ENCODE measurements around the gene WFIKKN1.

WFIKKN1 gene

GRCh38 chr16:629833-630248 lies 944 bp upstream of the WFIKKN1 start:
- Histone ChIP-seq H4K8ac (ENCODE audit: low read length) (peak overlapping the region; percentile 90), H2BK120ac (ENCODE audit: low read depth, low read length) (peak overlapping the region; percentile 27), H2AFZ (ENCODE audit: low read depth, low read length) (peak overlapping the region; percentile 2), H3K4me2 (ENCODE audit: low read length, poor library complexity, severe bottlenecking) (no peak overlapping the region), H3K4me3 (ENCODE audit: insufficient read depth in 1 of 2, low read depth in 1 of 2, low read length in 2 of 2) (no peak overlapping the region), H2BK5ac (ENCODE audit: low read depth, low read length, poor library complexity, severe bottlenecking) (no peak overlapping the region), H3K27me3 (ENCODE audit: control insufficient read depth in 1 of 2, insufficient read depth in 1 of 2, low read length in 2 of 2) (no peaks in the 10 kb centered on the region), H3K14ac (ENCODE audit: low read length in 2 of 2) (peak overlapping the region in 1 of 2 experiments; percentile 86), H3K36me3 (ENCODE audit: control insufficient read depth in 1 of 2, insufficient read depth in 2 of 2, low read depth in 1 of 2, low read length in 2 of 2) (peaks cover 8 to 72% of the 10 kb centered on the region in 2 experiments), H3K79me1 (replicated peaks; ENCODE audit: low read length, poor library complexity, severe bottlenecking) (peaks cover 14% of the 10 kb centered on the region), H3K9ac (ENCODE audit: low read length) (peak overlapping the region; percentile 38), H3K23ac (ENCODE audit: low read length in 2 of 2) (no peak overlapping the region), H3K18ac (ENCODE audit: low read depth in 1 of 2, low read length in 2 of 2) (peak overlapping the region; percentile 87 to 91), H3K4me1 (ENCODE audit: control insufficient read depth, insufficient read depth, low read depth, low read length) (peaks cover 63% of the 10 kb centered on the region), H3K4ac (ENCODE audit: low read depth in 1 of 2, low read length in 2 of 2) (peak overlapping the region; percentile 53 to 94), H4K91ac (ENCODE audit: low read length) (peak overlapping the region; percentile 95), H2BK12ac (ENCODE audit: low read length in 2 of 2) (peak overlapping the region; percentile 29 to 92), H2BK15ac (ENCODE audit: low read depth, poor library complexity, severe bottlenecking) (peak overlapping the region; percentile 33), H3K9me3 (ENCODE audit: control insufficient read depth, low read length) (no peaks in the 10 kb centered on the region), H3K27ac (ENCODE audit: low read length, poor library complexity, severe bottlenecking) (no peak overlapping the region), H2AK5ac (ENCODE audit: low read length, severe bottlenecking) (peak overlapping the region; percentile 49)
- no peak for DNase-seq
- 22% methylated on average over 11 of the region's 11 CpGs for WGBS

GRCh38 chr16:630249-630814 lies 453 bp upstream of the WFIKKN1 start:
- no peaks in the 10 kb centered on the region for H3K9me3 ChIP-seq (ENCODE audit: control insufficient read depth, low read length)
- H3K79me1 ChIP-seq (replicated peaks; ENCODE audit: low read length, poor library complexity, severe bottlenecking) = peaks cover 14% of the 10 kb centered on the region
- peak overlapping the region in 1 of 2 experiments; percentile 86 for H3K14ac ChIP-seq (ENCODE audit: low read length in 2 of 2)
- peak overlapping the region; percentile 49 for H2AK5ac ChIP-seq (ENCODE audit: low read length, severe bottlenecking)
- H2BK15ac ChIP-seq (ENCODE audit: low read depth, poor library complexity, severe bottlenecking) = peak overlapping the region; percentile 55
- peak overlapping the region; percentile 92 to 96 for H2BK12ac ChIP-seq (ENCODE audit: low read length in 2 of 2)
- no peak overlapping the region for H2BK5ac ChIP-seq (ENCODE audit: low read depth, low read length, poor library complexity, severe bottlenecking)
- DNase-seq = no peak
- H3K4me1 ChIP-seq (ENCODE audit: control insufficient read depth, insufficient read depth, low read depth, low read length) = peaks cover 63% of the 10 kb centered on the region
- peak overlapping the region; percentile 38 for H3K9ac ChIP-seq (ENCODE audit: low read length)
- H4K8ac ChIP-seq (ENCODE audit: low read length) = peak overlapping the region; percentile 90
- peak overlapping the region; percentile 27 for H2BK120ac ChIP-seq (ENCODE audit: low read depth, low read length)
- WGBS = 49% methylated on average over 28 of the region's 29 CpGs
- peak overlapping the region; percentile 84 to 94 for H3K4ac ChIP-seq (ENCODE audit: low read depth in 1 of 2, low read length in 2 of 2)
- H3K4me2 ChIP-seq (ENCODE audit: low read length, poor library complexity, severe bottlenecking) = no peak overlapping the region
- H3K18ac ChIP-seq (ENCODE audit: low read depth in 1 of 2, low read length in 2 of 2) = peak overlapping the region; percentile 76 to 87
- H2AFZ ChIP-seq (ENCODE audit: low read depth, low read length) = peak overlapping the region; percentile 2
- peak overlapping the region in 1 of 2 experiments; percentile 26 for H3K4me3 ChIP-seq (ENCODE audit: insufficient read depth in 1 of 2, low read depth in 1 of 2, low read length in 2 of 2)
- no peaks in the 10 kb centered on the region for H3K27me3 ChIP-seq (ENCODE audit: control insufficient read depth in 1 of 2, insufficient read depth in 1 of 2, low read length in 2 of 2)
- peak overlapping the region; percentile 95 for H4K91ac ChIP-seq (ENCODE audit: low read length)
- H3K27ac ChIP-seq (ENCODE audit: low read length, poor library complexity, severe bottlenecking) = no peak overlapping the region
- H3K23ac ChIP-seq (ENCODE audit: low read length in 2 of 2) = no peak overlapping the region
- H3K36me3 ChIP-seq (ENCODE audit: control insufficient read depth in 1 of 2, insufficient read depth in 2 of 2, low read depth in 1 of 2, low read length in 2 of 2) = peaks cover 8 to 69% of the 10 kb centered on the region in 2 experiments

- Histone ChIP-seq H3K4me3 (ENCODE audit: insufficient read depth in 1 of 2, low read depth in 1 of 2, low read length in 2 of 2) (no peak overlapping the region), H3K79me1 (replicated peaks; ENCODE audit: low read length, poor library complexity, severe bottlenecking) (peaks cover 19% of the 10 kb centered on the region), H3K9ac (ENCODE audit: low read length) (no peak overlapping the region), H3K14ac (ENCODE audit: low read length in 2 of 2) (no peak overlapping the region), H4K91ac (ENCODE audit: low read length) (peak overlapping the region; percentile 73), H3K4me1 (ENCODE audit: control insufficient read depth, insufficient read depth, low read depth, low read length) (peaks cover 58% of the 10 kb centered on the region), H3K4me2 (ENCODE audit: low read length, poor library complexity, severe bottlenecking) (no peak overlapping the region), H3K18ac (ENCODE audit: low read depth in 1 of 2, low read length in 2 of 2) (no peak overlapping the region), H3K27me3 (ENCODE audit: control insufficient read depth in 1 of 2, insufficient read depth in 1 of 2, low read length in 2 of 2) (no peaks in the 10 kb centered on the region), H2BK12ac (ENCODE audit: low read length in 2 of 2) (no peak overlapping the region), H2AFZ (ENCODE audit: low read depth, low read length) (no peak overlapping the region), H2AK5ac (ENCODE audit: low read length, severe bottlenecking) (no peak overlapping the region), H3K27ac (ENCODE audit: low read length, poor library complexity, severe bottlenecking) (no peak overlapping the region), H3K36me3 (ENCODE audit: control insufficient read depth in 1 of 2, insufficient read depth in 2 of 2, low read depth in 1 of 2, low read length in 2 of 2) (peaks cover 8 to 57% of the 10 kb centered on the region in 2 experiments), H3K9me3 (ENCODE audit: control insufficient read depth, low read length) (no peaks in the 10 kb centered on the region), H2BK120ac (ENCODE audit: low read depth, low read length) (no peak overlapping the region), H3K4ac (ENCODE audit: low read depth in 1 of 2, low read length in 2 of 2) (no peak overlapping the region), H2BK15ac (ENCODE audit: low read depth, poor library complexity, severe bottlenecking) (no peak overlapping the region), H3K23ac (ENCODE audit: low read length in 2 of 2) (no peak overlapping the region), H2BK5ac (ENCODE audit: low read depth, low read length, poor library complexity, severe bottlenecking) (no peak overlapping the region), H4K8ac (ENCODE audit: low read length) (no peak overlapping the region)
- no peak for DNase-seq
- WGBS = 73% methylated on average over 8 of the region's 9 CpGs
Measured at GRCh38 chr16:631808-632358, 1.1 kb downstream of the WFIKKN1 start.

GRCh38 chr16:632486-633335 lies 1.9 kb downstream of the WFIKKN1 start:
- no peak overlapping the region for H3K4ac ChIP-seq (ENCODE audit: low read depth in 1 of 2, low read length in 2 of 2)
- H2BK120ac ChIP-seq (ENCODE audit: low read depth, low read length) = no peak overlapping the region
- H3K4me3 ChIP-seq (ENCODE audit: insufficient read depth in 1 of 2, low read depth in 1 of 2, low read length in 2 of 2) = no peak overlapping the region
- peak overlapping the region; percentile 45 for H4K91ac ChIP-seq (ENCODE audit: low read length)
- H3K23ac ChIP-seq (ENCODE audit: low read length in 2 of 2) = no peak overlapping the region
- 96% methylated on average over 66 of the region's 67 CpGs for WGBS
- no peak overlapping the region for H3K4me2 ChIP-seq (ENCODE audit: low read length, poor library complexity, severe bottlenecking)
- no peak overlapping the region for H2BK5ac ChIP-seq (ENCODE audit: low read depth, low read length, poor library complexity, severe bottlenecking)
- peaks cover 56% of the 10 kb centered on the region for H3K4me1 ChIP-seq (ENCODE audit: control insufficient read depth, insufficient read depth, low read depth, low read length)
- no peak overlapping the region for H2AFZ ChIP-seq (ENCODE audit: low read depth, low read length)
- peaks cover 19% of the 10 kb centered on the region for H3K79me1 ChIP-seq (replicated peaks; ENCODE audit: low read length, poor library complexity, severe bottlenecking)
- H2BK15ac ChIP-seq (ENCODE audit: low read depth, poor library complexity, severe bottlenecking) = no peak overlapping the region
- no peaks in the 10 kb centered on the region for H3K27me3 ChIP-seq (ENCODE audit: control insufficient read depth in 1 of 2, insufficient read depth in 1 of 2, low read length in 2 of 2)
- peaks cover 8 to 51% of the 10 kb centered on the region in 2 experiments for H3K36me3 ChIP-seq (ENCODE audit: control insufficient read depth in 1 of 2, insufficient read depth in 2 of 2, low read depth in 1 of 2, low read length in 2 of 2)
- no peak overlapping the region for H3K18ac ChIP-seq (ENCODE audit: low read depth in 1 of 2, low read length in 2 of 2)
- H3K27ac ChIP-seq (ENCODE audit: low read length, poor library complexity, severe bottlenecking) = no peak overlapping the region
- H3K14ac ChIP-seq (ENCODE audit: low read length in 2 of 2) = no peak overlapping the region
- H2BK12ac ChIP-seq (ENCODE audit: low read length in 2 of 2) = no peak overlapping the region
- H4K8ac ChIP-seq (ENCODE audit: low read length) = no peak overlapping the region
- no peaks in the 10 kb centered on the region for H3K9me3 ChIP-seq (ENCODE audit: control insufficient read depth, low read length)
- no peak for DNase-seq
- no peak overlapping the region for H3K9ac ChIP-seq (ENCODE audit: low read length)
- H2AK5ac ChIP-seq (ENCODE audit: low read length, severe bottlenecking) = no peak overlapping the region
